Measurements from ENCODE around the gene VPS13D. TPM values are rescaled to one million over a fixed set of nuclear protein-coding genes. Genes with fewer than 3 reads are reported as not detected.
A peak's percentile ranks its signal among the peaks of the same experiment; 100 is the strongest.

Gene VPS13D
- 9.6 and 9.9 TPM in 2 replicates for total RNA-seq (2014; rRNA removed; shearing (Covaris generic))

- DNase-seq (ENCODE audit: low spot score), result peak; percentile 81
These were observed at the start of gene VPS13D for GRCh38 chr1:12229835-12230548. VPS13D (plus strand) TSS chr1:12230030; CDS start chr1:12234267, 4,237 bp downstream.

- no peak for DNase-seq (ENCODE audit: low spot score)
These were observed 49.5 kb upstream of the VPS13D start for GRCh38 chr1:12180315-12180714.

- no peak for DNase-seq (ENCODE audit: low spot score)
These were observed 48.9 kb upstream of the VPS13D start for GRCh38 chr1:12180903-12181302.

- no peak for DNase-seq (ENCODE audit: low spot score)
These were observed 48.3 kb upstream of the VPS13D start for GRCh38 chr1:12181568-12181967.

GRCh38 chr1:12182410-12182984 lies 47.3 kb upstream of the VPS13D start:
- DNase-seq (ENCODE audit: low spot score), result no peak

GRCh38 chr1:12183095-12183794 lies 46.6 kb upstream of the VPS13D start:
- DNase-seq (ENCODE audit: low spot score), result no peak

- DNase-seq (ENCODE audit: low spot score), result no peak
These were observed 45.7 kb upstream of the VPS13D start for GRCh38 chr1:12184008-12184681.

- DNase-seq (ENCODE audit: low spot score), result no peak
These were observed 44.6 kb upstream of the VPS13D start for GRCh38 chr1:12185036-12185917.

- DNase-seq (ENCODE audit: low spot score), result no peak
These were observed 43.7 kb upstream of the VPS13D start for GRCh38 chr1:12185918-12186678.

- no peak for DNase-seq (ENCODE audit: low spot score)
These were observed 43.2 kb upstream of the VPS13D start for GRCh38 chr1:12186679-12186985.

- DNase-seq (ENCODE audit: low spot score), result no peak
These were observed 41.7 kb upstream of the VPS13D start for GRCh38 chr1:12188115-12188514.

GRCh38 chr1:12188657-12189327 lies 41.0 kb upstream of the VPS13D start:
- no peak for DNase-seq (ENCODE audit: low spot score)

- no peak for DNase-seq (ENCODE audit: low spot score)
These were observed 40.5 kb upstream of the VPS13D start for GRCh38 chr1:12189328-12189682.

GRCh38 chr1:12191242-12192032 lies 38.4 kb upstream of the VPS13D start:
- no peak for DNase-seq (ENCODE audit: low spot score)

- no peak for DNase-seq (ENCODE audit: low spot score)
These were observed 35.1 kb upstream of the VPS13D start for GRCh38 chr1:12194666-12195216.

GRCh38 chr1:12195416-12195815 lies 34.4 kb upstream of the VPS13D start:
- no peak for DNase-seq (ENCODE audit: low spot score)

- DNase-seq (ENCODE audit: low spot score), result no peak
These were observed 33.0 kb upstream of the VPS13D start for GRCh38 chr1:12196641-12197482.

GRCh38 chr1:12197483-12197880 lies 32.3 kb upstream of the VPS13D start:
- DNase-seq (ENCODE audit: low spot score), result no peak
